Measurements from ENCODE around the gene SAPCD1.
A peak's percentile ranks its signal among the peaks of the same experiment; 100 is the strongest.
"Not testable (repeated sequence)": the region's sequence is repeated elsewhere in the genome, so short reads cannot be mapped to it uniquely, and the experiment has no call there.

Gene SAPCD1

GRCh38 chr6:31801031-31801927, 38.8 kb downstream of the SAPCD1 start:
- not testable (repeated sequence) for DNase-seq (ENCODE audit: low spot score)

- peak; percentile 30 for DNase-seq (ENCODE audit: low spot score)
These were observed 43.5 kb downstream of the SAPCD1 start for GRCh38 chr6:31805939-31806469.

GRCh38 chr6:31806470-31807272, 44.2 kb downstream of the SAPCD1 start, which contains the start of gene LSM2:
TSS of gene LSM2 (minus strand) at chr6:31806966. CDS start at chr6:31806757, 209 bp downstream.
- peak; percentile 99 for DNase-seq (ENCODE audit: low spot score)

- DNase-seq (ENCODE audit: low spot score) = not testable (repeated sequence)
These were observed 46.1 kb downstream of the SAPCD1 start for GRCh38 chr6:31808599-31808998.

- no peak for DNase-seq (ENCODE audit: low spot score)
These were observed 49.2 kb downstream of the SAPCD1 start for GRCh38 chr6:31811645-31812044.

- DNase-seq (ENCODE audit: low spot score) = no peak
These were observed 51.0 kb downstream of the SAPCD1 start for GRCh38 chr6:31813465-31813849.
